Fibroblast of lung (primary cell): ENCODE results near the gene GAB2. TPM values are rescaled to one million over a fixed set of nuclear protein-coding genes. Genes with fewer than 3 reads are reported as not detected.

ENCODE experiments used
- DNase-seq, 2 donors: peaks; one replicate each; pipeline versions ENCODE4 v3.0.0 to v3.0.0-alpha.2; 2010; ENCODE audit warnings: low read depth in 2 of 2
- H2AFZ ChIP-seq: 2 replicates; pipeline ENCODE4 v1.5.1; 2012; ENCODE audit warnings: low read length, control low read depth, inconsistent platforms
- H3K27ac ChIP-seq: 2 replicates; pipeline ENCODE4 v1.5.1; 2011; ENCODE audit warnings: low read length, control low read depth; ENCODE audit not compliant: insufficient read depth
- H3K27me3 ChIP-seq: 2 replicates; pipeline ENCODE4 v1.5.1; 2011; ENCODE audit warnings: mild to moderate bottlenecking, low read length; ENCODE audit not compliant: control insufficient read depth, insufficient read depth
- H3K36me3 ChIP-seq: 2 replicates; pipeline ENCODE4 v1.5.1; 2011; ENCODE audit warnings: low read length; ENCODE audit not compliant: control insufficient read depth, insufficient read depth
- H3K4me1 ChIP-seq: 2 replicates; pipeline ENCODE4 v1.5.1; 2011; ENCODE audit warnings: low read length; ENCODE audit not compliant: control insufficient read depth, insufficient read depth; ENCODE audit errors: extremely low read depth
- H3K4me2 ChIP-seq: 2 replicates; pipeline ENCODE4 v1.5.1; 2011; ENCODE audit warnings: low read length, control low read depth; ENCODE audit not compliant: insufficient read depth; ENCODE audit errors: extremely low read depth
- H3K4me3 ChIP-seq, 4 experiments: fragments of 200-600 bp in 1 of 4; sonication (generic) in 1 of 4; replicated peaks in 1 of 4; 2 replicates each; pipeline ENCODE4 v1.5.1; 2011 to 2016; ENCODE audit warnings: low read length in 4 of 4, low read depth in 3 of 4, mild to moderate bottlenecking in 3 of 4, control low read depth in 2 of 4, inconsistent platforms in 1 of 4, mixed read lengths in 1 of 4; ENCODE audit not compliant: insufficient read depth in 1 of 4; ENCODE audit errors: control extremely low read depth in 1 of 4
- H3K79me2 ChIP-seq: 2 replicates; pipeline ENCODE4 v1.5.1; 2012; ENCODE audit warnings: mild to moderate bottlenecking, low read length, inconsistent platforms; ENCODE audit not compliant: control insufficient read depth, insufficient read depth
- H3K9ac ChIP-seq: 2 replicates; pipeline ENCODE4 v1.5.1; 2011; ENCODE audit warnings: mild to moderate bottlenecking, low read length, control low read depth; ENCODE audit not compliant: insufficient read depth
- H3K9me3 ChIP-seq: 2 replicates; pipeline ENCODE4 v1.5.1; 2012; ENCODE audit warnings: low read depth, low read length; ENCODE audit not compliant: control insufficient read depth, insufficient read depth
- H4K20me1 ChIP-seq: 2 replicates; pipeline ENCODE4 v1.5.1; 2011; ENCODE audit warnings: low read length; ENCODE audit not compliant: control insufficient read depth, insufficient read depth; ENCODE audit errors: extremely low read depth
- CTCF ChIP-seq, 2 donors: IDR thresholded peaks in 1 of 2; conservative IDR thresholded peaks in 1 of 2; 1 replicate in 1 of 2; 2 replicates in 1 of 2; pipeline ENCODE4 v1.5.1; 2011 to 2012; ENCODE audit warnings: low read length in 2 of 2, control low read depth in 1 of 2, inconsistent platforms in 1 of 2, low read depth in 1 of 2, mild to moderate bottlenecking in 1 of 2
- EZH2 ChIP-seq: IDR thresholded peaks from 2 replicates; pipeline ENCODE4 v1.5.1; 2012; ENCODE audit warnings: low read length, control low read depth, mild to moderate bottlenecking; ENCODE audit errors: missing control alignments
- polyA plus RNA-seq, 2 donors: library from polyadenylated mRNA; depleted of rRNA in 1 of 2; stranded (reverse) in 1 of 2; unstranded in 1 of 2; fragments of >200 nt; gene quantifications; 2 replicates each; pipeline ENCODE4 v1.2.1, GENCODE V29; 2011 to 2012; ENCODE audit warnings: missing spikeins in 1 of 2
- total RNA-seq: library from RNA; depleted of rRNA; stranded (reverse); fragments of >200 nt; gene quantifications from 2 replicates; pipeline ENCODE4 v1.2.1, GENCODE V29; 2014

The GAB2 gene
- total and polyA plus RNA-seq, 2 donors (not counting 1 experiment from before 2014, with no cell fraction given): 7.1 to 14.0 TPM

- Histone ChIP-seq H2AFZ (no peak overlapping the region), H3K4me3 (no peak overlapping the region), H3K9me3 (no peaks in the 10 kb centered on the region), H3K4me1 (no peaks in the 10 kb centered on the region), H3K27me3 (no peaks in the 10 kb centered on the region), H3K9ac (no peak overlapping the region), H3K36me3 (no peaks in the 10 kb centered on the region), H3K4me2 (no peak overlapping the region), H3K27ac (no peak overlapping the region), H3K79me2 (no peaks in the 10 kb centered on the region), H4K20me1 (no peaks in the 10 kb centered on the region)
- TF ChIP-seq EZH2 (no peak), CTCF (conservative IDR thresholded peaks at IDR 0.05 in 1 of 2, IDR thresholded peaks at IDR 0.05 in 1 of 2; ENCODE audit: low read depth in 1 of 2, low read length in 2 of 2) (no peak)
- no peak for DNase-seq
Measured at GRCh38 chr11:78395597-78395996, 22.0 kb downstream of the GAB2 start.

- Histone ChIP-seq H4K20me1 (no peaks in the 10 kb centered on the region), H3K4me3 (no peak overlapping the region), H3K36me3 (no peaks in the 10 kb centered on the region), H3K27me3 (no peaks in the 10 kb centered on the region), H3K79me2 (no peaks in the 10 kb centered on the region), H3K9me3 (no peaks in the 10 kb centered on the region), H3K4me2 (no peak overlapping the region), H3K27ac (no peak overlapping the region), H3K9ac (no peak overlapping the region), H3K4me1 (no peaks in the 10 kb centered on the region), H2AFZ (no peak overlapping the region)
- DNase-seq: no peak
- TF ChIP-seq CTCF (conservative IDR thresholded peaks at IDR 0.05 in 1 of 2, IDR thresholded peaks at IDR 0.05 in 1 of 2; ENCODE audit: low read depth in 1 of 2, low read length in 2 of 2): no peak
- no peak for TF ChIP-seq EZH2
Measured at GRCh38 chr11:78392854-78393253, 24.8 kb downstream of the GAB2 start.

DNA sequence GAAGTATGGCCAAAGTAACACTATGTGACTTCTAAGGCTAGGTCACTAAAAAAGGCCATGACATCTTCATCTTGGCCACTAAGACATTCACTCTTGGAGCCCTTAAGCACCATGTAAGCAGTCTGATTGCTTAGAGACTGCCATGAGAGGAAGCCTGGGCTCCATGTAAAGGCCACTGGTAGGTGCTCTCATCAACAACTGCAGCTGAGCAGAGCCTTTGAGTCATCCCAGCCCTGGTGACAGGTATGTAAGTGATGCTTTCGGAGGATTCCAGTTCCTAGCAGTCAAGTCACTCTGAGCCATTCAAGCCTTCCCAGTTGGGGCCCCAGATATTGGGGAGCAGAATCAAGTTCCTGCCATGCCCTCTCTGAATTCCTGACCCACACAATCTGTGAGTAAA lies 26.2 kb downstream of the GAB2 start:
- Histone ChIP-seq H3K4me1 (no peaks in the 10 kb centered on the region), H4K20me1 (no peaks in the 10 kb centered on the region), H3K4me2 (no peak overlapping the region), H3K36me3 (no peaks in the 10 kb centered on the region), H3K4me3 (no peak overlapping the region), H3K9me3 (no peaks in the 10 kb centered on the region), H3K9ac (no peak overlapping the region), H3K79me2 (no peaks in the 10 kb centered on the region), H3K27me3 (no peaks in the 10 kb centered on the region), H3K27ac (no peak overlapping the region), H2AFZ (no peak overlapping the region)
- no peak for TF ChIP-seq EZH2
- no peak for DNase-seq
